NK-92 (cell line): ENCODE results near the gene UBN1.
"Not testable (repeated sequence)": the region's sequence is repeated elsewhere in the genome, so short reads cannot be mapped to it uniquely, and the experiment has no call there.

Experiments
- DNase-seq: peaks from one replicate; lab custom pipeline; 2025; ENCODE audit not compliant: unreplicated experiment; lab: John Stamatoyannopoulos, UW

The UBN1 gene

DNA sequence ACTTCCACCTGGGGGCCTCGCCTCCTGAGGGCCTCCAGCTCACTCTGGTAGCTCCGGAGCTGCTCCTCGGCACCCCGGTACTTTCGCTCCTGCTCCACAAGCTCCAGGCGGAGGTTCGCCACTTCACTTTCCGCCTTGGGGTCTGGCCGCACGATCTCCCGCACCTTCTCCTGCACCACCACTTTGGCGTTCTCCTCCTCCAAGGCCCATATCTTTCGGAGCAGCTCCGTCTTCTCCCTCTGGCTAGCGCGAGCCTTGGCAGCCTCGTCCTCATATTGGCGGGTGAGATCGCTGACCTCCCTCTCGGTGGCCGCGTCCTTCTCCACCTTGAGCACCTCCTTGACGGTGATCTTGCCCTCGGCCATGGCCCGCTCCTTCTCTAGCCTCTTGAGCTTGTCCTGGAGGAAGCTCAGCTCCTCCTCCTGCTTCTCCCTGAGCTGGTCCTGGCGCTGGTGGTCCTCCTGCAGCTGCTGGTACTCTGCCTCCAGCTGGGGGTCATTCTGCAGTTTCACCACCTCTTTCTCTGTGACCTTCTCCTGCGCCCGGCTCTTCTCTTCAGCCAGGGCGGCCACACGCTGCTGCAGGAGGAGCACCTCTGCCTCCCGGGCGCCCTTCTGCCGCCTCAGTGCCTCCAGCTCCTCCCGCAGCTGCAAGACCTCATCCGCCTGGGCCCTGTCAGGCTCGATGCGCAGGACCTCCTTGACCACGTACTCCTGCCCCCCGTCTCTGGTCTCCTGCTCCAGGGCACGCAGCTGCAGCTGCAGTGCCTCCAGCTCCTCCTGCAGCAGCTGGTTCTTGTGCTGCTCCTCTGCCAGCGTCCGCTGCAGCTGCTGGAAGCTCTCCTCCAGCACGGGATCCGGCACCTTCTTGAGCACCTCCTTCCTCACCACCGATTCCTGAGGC lies 37.9 kb downstream of the UBN1 start:
- no peak for DNase-seq

DNA sequence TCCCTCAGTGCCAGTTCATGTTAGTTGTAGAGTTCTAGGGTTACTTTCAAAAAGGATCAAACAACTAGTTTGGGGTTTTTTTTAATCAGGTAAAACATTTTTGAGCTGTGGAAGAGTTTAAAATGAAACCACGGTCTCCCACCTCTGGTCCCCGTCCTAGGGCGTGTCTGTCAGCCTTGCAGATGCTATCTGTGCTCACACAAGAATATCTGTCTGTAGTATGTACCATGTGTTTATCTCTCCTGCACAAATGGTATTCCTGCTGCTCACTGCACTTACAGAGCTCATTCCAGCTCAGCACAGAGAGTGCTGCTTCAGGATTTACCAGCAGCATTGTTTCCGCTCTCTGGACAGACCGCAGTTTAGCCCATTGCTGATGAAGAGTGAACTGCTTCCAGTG lies 38.9 kb downstream of the UBN1 start:
- no peak for DNase-seq

DNA sequence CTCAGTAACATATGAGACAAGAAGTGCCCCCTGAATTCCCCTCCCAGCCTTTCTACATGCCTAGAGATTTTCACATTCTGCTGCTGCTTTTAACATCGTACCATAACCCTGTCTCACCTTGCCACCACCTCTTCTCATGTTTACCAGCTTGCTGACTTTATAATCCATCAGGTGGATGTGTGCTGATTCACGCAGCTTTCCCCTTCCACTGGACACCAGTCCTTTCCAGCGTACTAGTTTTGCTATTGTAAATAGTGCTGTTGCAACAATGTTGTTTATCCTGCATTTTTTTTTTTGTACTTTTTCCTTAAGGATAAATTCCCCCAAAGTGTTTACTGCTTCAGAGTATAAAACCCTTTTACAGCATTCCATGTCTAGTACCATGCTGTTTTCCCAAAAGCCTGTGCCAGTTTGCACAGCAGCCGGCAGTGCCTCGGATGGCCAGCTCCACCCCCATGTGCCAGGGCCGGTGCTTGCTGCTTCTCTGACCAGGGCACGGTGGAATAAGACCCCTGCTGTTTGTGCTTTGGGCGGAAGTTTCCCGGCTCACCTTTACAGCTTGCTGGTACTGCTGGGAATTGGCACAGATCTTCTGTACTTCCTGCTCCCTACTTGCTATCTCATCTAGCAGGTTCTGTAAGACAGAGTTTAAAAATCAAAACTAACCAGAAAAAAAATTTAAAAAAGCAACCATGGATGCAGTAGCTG lies 41.3 kb downstream of the UBN1 start:
- no peak for DNase-seq

DNA sequence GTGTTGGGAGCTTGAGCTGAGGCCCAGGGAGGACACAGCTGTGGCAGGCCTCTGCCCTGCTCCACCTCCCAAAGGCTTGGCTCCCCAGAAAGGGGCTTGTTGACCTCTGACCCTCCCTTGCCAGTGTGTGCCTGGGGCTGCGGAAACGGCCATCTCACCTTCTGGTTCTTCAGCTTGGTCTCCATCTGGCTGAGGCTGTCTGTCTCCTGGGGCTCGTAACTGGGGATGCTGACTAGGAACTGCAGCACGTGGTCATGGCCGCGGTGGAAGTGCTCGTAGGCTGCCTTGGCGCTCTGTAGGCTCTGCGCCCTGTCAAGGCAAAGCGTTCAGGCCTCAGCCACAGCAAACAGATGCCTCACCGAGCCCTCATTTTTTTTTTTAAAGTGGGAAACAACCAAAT lies 42.7 kb downstream of the UBN1 start:
- DNase-seq: no peak

DNA sequence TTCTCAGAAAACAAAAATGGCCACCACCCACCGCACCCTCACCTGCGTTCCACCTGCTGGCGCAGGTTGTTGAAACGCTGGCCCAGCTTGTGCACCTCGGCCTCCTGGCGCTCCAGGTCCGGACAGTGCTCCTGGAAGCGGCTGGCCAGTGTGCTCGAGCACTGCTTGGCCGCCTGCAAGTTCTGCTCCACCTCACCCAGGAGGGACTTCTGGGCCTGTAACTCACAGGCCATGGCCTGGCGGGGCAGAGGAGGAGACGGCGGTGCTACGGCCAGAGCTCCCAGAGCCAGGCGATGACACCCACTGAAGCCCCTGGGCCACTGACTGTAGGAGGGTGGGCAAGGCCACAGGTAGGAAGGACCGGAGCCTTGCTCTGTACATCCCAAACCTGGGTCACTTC lies 43.4 kb downstream of the UBN1 start:
- DNase-seq: no peak

DNA sequence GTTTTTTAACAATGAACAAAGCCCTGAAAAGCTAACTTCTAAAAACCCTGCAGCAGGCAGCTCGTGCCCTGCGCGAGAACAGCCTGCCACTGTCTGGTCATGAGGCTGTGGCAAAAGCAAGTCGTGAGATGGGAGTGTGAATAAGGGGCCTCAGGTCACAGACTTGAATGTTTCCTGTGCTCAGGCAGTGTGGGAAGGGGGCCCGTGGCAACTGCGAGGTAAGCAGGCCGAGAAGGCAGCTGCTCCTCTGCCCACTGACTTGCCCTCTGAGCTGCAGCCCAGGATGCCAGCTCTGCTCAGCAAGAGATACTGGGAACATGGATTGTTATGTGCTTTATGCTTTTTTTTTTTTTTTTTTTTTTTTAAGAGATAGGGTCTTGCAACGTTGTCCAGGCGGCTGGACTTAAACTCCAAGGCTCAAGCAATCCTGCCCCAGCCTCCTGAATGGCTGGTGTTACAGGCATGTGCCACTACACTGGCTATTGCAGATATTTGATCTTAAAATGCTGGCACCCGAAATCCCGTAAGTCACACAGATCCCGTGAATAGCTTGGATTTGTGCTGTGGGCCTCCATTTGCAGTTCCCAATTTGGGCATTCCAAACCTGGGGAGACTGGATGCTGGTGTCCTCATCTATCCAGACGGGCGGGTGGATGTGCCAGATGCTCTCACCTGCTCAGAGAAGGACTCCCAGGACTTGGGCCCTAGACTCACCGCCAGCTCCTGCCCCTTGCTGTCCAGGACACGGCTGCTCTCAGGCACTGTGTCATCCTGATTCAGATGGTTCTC lies 44.0 kb downstream of the UBN1 start:
- DNase-seq: no peak

DNA sequence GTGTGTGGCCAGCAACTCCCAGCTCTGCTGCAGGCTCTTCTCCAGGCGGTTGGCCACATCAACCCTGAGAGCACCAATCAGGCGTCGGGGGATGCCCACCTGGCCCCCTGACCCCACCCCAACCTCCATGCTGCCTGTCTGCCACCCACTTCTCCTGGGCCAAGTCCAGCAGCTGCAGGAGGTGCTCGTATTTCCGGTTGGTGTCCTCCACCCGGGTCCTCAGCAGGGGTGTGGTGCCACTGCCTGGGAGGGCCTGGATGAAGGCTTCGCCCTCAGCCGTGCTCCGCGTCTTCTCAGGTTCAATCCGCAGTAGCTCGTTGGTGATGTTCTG lies 44.6 kb downstream of the UBN1 start:
- DNase-seq: no peak

DNA sequence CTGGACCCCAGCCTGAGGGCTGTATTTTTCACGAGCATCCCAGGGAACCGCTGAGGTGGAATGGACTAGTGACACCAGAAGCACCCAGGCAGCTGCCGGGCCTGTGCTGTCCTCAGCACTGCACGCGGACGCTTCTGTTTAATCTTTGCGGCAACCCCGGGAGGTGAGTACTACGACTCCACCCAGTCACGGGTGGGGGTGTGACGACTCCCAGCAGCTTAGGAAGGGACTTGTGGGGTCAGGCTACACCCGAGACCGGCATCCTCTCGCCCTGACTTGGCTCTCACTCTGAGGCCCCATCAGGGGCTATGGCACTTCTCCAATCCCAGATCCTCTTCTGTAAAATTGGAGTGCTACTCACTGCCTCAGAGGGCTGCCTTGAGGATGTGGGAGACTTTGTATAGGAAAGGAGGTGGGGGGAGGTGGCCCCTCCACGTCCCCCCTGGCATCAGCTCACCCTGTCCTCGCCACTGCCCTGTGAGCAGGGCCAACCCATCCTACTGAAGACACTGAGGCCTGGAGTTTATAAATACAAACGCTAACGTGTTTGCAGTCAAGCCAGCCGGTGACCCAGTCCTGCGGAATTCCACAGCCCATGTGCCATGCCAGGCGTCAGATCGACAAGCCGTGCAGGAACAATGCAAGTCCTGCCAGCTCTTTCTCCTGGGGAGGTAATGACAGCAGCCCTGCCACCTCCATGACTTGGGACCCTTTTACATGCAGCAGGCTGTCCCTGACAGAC lies 45.3 kb downstream of the UBN1 start:
- DNase-seq: no peak

DNA sequence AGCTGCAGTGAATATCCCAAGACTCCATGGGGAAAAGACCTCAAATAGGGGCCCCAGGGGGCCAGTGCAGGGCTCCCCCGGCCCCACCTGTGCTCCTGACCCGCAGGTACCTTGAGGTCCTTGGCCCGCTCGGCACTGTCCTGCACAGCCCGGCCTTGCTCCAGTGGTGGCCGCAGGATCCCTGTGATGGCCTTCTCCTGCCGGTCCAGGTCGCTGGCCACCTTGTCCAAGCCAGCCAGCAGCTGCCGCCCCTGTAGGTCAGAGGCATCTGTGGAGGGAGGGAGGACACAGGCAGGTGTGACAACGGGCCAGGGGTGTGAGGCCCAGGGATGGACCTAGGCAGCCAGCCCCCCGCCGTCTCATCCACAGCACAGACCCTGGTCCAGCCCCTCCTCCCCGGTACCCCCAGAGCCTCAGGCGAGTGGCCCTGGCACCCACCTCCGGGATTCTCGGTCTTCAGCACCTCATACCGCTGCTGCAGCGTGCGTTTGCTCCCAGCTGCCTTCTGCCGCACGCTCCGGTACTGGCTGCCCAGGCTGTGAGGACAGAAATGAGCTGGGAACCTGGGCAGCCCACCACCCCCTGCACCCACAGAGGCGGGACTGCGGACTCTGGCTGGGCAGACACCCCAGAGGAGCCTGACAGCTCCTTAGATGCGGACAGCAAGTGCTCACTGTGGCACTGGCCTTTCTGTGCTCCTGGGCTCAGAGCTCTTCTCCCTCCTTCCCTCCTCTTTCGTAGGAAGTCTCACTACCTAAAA lies 46.0 kb downstream of the UBN1 start:
- DNase-seq: no peak

DNA sequence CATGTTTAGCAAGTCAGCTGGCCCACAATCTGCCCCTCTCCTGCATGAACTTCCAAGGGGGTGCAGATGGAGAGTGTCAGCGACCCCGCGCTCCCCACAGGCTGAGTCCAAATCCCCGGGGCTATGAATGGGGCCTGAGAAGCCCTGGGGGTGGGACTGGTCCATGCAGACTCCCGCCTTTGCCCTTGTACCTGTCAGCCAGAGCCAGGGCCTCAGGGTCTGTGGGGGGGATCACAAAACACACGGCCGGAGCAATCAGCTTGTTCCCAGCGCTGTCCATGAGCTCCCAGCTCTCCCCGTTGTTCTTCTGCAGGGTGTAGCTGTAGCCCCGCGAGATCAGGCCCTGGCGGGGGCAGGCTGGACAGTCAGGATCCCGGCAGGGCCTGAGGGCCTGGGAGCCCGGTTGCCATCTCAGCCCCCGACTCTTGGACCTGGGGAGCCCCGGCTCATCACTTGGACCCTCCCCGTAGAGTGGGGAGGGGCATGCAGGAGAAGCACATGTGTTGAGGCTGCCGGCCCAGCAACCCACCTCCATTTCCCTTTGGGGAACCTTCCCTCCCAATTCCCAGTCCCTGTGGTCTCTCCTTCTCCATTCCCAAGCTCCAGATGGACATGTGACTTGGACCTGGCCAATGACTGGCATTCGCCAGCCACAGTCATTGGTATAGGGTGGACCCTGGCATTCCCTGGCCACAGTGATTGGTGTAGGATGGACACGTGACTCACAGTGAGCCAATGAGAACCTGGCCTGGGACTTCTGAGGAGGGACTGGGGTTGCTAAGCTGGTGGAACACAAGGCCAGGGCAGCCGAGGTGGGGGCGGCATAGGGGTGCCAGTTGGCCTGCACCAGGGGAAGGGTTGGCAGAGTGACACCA lies 47.2 kb downstream of the UBN1 start:
- DNase-seq: no peak

DNA sequence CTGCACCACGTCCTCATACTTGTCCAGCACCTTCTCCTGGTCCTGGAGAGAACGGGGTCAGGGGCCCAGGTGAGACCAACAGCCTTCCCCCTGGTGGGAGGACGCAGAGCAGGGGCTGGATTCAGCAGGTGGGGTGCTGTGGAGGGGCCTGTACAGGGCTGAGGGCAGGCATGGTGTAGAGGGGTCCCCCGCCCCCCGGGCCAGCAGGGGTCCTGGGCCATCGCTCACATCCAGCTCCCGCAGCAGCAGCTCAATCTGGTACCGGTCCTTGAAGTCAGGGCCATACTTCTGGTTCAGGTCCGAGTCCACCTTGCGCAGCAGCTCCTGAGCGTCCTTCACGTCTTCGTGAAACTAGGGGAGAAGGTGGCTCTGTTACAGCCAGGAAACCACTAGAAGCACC lies 48.1 kb downstream of the UBN1 start:
- DNase-seq: no peak

DNA sequence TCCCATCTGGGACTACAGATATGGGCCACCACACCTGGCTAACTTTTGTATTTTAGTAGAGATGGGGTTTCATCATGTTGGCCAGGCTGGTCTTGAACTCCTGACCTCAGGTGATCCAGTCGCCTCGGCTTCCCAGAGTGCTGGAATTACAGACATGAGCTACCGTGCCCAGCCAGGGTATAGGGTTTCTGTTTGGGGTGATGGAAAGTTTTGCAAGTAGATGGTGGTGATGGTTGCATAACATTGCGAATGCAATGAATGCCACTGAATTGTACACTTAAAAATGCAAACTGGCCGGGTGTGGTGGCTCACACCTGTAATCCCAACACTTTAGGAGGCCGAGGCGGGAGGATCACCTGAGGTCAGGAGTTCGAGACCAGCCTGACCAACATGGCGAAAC lies 49.5 kb downstream of the UBN1 start:
- DNase-seq: not testable (repeated sequence)

DNA sequence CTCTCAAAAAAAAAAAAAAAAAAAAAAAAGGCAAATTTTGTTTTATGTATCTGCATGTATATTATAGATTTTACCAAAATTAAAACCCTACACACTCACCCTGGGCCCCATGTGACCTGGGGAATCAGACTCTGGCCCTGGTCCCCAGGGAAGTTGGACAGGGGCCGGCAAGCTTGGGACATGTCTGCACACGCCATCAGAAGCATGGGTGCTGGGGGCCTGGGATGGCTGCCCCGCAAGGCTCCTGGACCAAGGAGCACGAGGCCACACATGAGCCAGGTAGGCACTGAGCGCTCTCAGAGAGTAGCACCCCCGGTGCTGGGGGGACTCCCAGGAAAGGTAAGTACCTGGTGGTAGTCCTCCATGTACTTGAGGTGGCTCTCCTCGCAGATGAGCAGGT lies 50.0 kb downstream of the UBN1 start:
- DNase-seq: no peak

DNA sequence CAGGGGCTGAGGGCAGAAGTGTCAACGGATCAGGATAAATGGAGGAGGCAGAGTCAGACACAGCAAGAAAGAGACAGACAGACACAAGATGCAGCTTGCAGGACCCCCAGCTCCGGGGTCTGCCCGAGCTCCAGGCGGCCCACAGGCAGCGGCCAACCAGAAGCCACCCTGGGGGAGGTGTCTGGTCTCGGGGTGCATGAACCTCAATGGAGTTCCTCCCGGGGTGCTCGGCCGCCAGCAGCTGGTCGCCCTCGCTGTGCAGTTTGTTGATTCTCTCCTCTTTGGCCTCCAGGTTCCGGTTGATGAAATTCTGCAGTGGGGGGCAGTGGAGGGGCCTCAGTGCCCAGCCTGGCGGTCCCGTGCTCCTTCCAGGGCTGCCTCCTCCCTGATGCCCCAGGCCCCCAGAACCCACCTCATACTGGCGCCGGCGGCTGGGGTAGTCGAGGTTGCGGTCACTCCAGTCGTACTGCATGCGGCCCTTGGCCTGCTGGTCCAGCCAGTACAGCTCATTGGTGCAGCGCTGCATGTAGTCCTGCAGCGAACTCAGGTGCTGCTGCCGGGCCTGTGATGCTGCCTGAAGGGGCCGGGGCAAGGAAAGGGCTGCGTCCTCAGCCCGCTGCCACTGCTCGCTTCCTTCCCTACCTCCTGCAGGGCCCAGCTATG lies 51.7 kb downstream of the UBN1 start:
- DNase-seq: no peak

DNA sequence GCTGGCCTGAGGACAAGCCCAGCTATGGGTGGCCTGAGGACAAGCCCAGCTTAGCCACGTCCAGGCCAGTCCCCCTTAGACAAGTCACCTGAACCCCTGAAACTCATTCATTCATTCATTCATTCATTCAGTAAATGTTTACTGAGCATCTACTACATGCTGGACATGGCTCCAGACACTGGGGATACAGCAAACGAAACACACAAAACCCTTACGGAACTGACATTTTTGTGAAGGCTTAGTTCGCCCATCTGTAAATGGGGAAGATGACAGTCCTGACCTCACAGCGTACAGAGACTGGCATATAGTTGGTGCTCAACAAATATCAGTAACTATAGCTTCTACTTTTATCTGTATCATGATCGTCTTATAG lies 52.2 kb downstream of the UBN1 start:
- no peak for DNase-seq

DNA sequence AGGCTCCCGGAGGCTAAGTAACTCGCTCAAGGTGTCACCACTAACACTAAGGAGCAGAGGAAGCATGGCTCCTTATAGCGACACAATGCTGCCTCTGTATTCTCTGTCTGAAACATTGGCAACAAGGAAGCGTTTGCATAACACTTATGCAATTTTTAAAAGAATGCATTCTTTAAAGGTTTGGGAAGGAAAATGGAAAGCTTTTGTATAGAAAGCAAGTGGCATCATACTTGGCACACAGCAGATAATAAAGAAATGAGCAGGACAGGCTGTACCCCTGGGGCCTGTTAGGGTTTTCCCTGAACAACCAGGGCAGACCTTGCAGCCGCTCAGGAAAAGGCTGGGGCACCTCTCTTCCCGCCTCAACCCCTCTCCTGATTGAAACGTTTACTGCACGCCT lies 52.8 kb downstream of the UBN1 start:
- DNase-seq: no peak

DNA sequence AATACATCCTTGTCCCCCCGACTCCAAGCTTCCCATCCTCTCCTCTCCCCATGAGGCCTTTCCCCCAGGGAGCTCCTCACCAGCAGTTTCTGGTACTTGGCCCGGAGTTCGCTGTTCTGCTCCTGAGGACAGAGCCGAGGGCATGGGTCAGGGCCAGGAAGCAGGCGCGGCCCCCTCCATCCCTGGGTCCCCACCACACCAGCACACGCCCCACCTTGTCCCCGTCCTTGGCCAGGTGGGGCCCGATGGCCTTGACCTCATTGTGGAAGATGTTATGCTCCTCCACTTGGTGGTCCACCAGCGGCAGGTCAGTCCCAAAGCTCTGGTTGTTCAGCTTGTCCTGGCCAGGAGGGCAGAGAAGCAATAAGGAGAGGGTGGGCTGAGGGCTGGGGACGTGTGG lies 53.5 kb downstream of the UBN1 start:
- no peak for DNase-seq

DNA sequence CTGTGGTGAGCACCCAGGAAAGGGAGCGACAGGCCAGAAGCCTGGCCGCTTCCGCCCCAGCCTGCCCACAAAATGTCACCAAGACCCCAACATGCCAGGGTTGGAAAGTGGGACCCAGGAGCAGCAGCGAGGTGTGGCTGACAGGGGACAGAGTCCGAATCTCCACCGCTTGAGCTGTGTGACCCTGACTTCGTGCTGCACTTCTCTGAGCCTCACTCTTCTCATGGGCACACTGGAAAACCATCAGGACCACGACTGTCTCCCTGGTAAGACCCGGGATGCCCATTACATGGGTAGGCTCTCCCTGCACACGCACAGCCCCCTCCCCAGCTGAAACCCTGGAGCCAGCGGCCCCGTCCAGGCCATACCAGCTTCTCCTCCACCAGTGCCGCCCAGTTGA lies 54.8 kb downstream of the UBN1 start:
- DNase-seq: no peak
